HG02943 (cell line): ENCODE data around the gene ZSCAN5C.
"Not testable (repeated sequence)": the region's sequence is repeated elsewhere in the genome, so short reads cannot be mapped to it uniquely, and the experiment has no call there.

ENCODE experiments used
- ATAC-seq: cut with Tn5 transposase; IDR thresholded peaks from one replicate; pipeline ENCODE4 v1.9.1; 2021; ENCODE audit warnings: mild to moderate bottlenecking, low read depth, moderate library complexity; ENCODE audit not compliant: unreplicated experiment

ZSCAN5C gene

GRCh38 chr19:56191115-56191514, 11.0 kb upstream of the ZSCAN5C start:
- no peak for ATAC-seq

- ATAC-seq: no peak
Measured at GRCh38 chr19:56191711-56192110, 10.4 kb upstream of the ZSCAN5C start.

- no peak for ATAC-seq
Measured at GRCh38 chr19:56193981-56194640, 8.0 kb upstream of the ZSCAN5C start.

- not testable (repeated sequence) for ATAC-seq
Measured at GRCh38 chr19:56197646-56198045, 4.4 kb upstream of the ZSCAN5C start, which contains the start of gene ZSCAN5B. Gene ZSCAN5B (minus strand): TSS chr19:56197783. CDS start chr19:56193052, 4,731 bp downstream.

GRCh38 chr19:56199687-56200086, 2.4 kb upstream of the ZSCAN5C start:
- ATAC-seq: no peak

GRCh38 chr19:56207581-56207980, 5.5 kb downstream of the ZSCAN5C start:
- ATAC-seq: not testable (repeated sequence)

GRCh38 chr19:56209091-56209490, 7.0 kb downstream of the ZSCAN5C start:
- no peak for ATAC-seq

GRCh38 chr19:56210036-56210435, 8.0 kb downstream of the ZSCAN5C start:
- not testable (repeated sequence) for ATAC-seq

- no peak for ATAC-seq
Measured at GRCh38 chr19:56211718-56212117, 9.6 kb downstream of the ZSCAN5C start.

GRCh38 chr19:56217039-56217949, 15.2 kb downstream of the ZSCAN5C start:
- ATAC-seq: no peak

- ATAC-seq: no peak
Measured at GRCh38 chr19:56218961-56219360, 16.9 kb downstream of the ZSCAN5C start.

- ATAC-seq: not testable (repeated sequence)
Measured at GRCh38 chr19:56221442-56221841, 19.4 kb downstream of the ZSCAN5C start.

GRCh38 chr19:56221851-56222250, 19.8 kb downstream of the ZSCAN5C start:
- no peak for ATAC-seq

- no peak for ATAC-seq
Measured at GRCh38 chr19:56222901-56223300, 20.8 kb downstream of the ZSCAN5C start.

- no peak for ATAC-seq
Measured at GRCh38 chr19:56223481-56223880, 21.4 kb downstream of the ZSCAN5C start.

GRCh38 chr19:56245121-56245740, 43.2 kb downstream of the ZSCAN5C start:
- ATAC-seq: no peak

- ATAC-seq: not testable (repeated sequence)
Measured at GRCh38 chr19:56245764-56246163, 43.7 kb downstream of the ZSCAN5C start.

GRCh38 chr19:56248736-56249338, 46.8 kb downstream of the ZSCAN5C start:
- not testable (repeated sequence) for ATAC-seq

- no peak for ATAC-seq
Measured at GRCh38 chr19:56252699-56253422, 50.8 kb downstream of the ZSCAN5C start.

GRCh38 chr19:56253737-56254136, 51.7 kb downstream of the ZSCAN5C start:
- ATAC-seq: no peak
